DOHH2 (cell line): ENCODE data around the gene MEN1.

Experiments
- EZH2phosphoT487 ChIP-seq: fragments of 200-600 bp; sonication (generic); IDR thresholded peaks from 2 replicates; pipeline ENCODE4 v1.6.1; 2017; ENCODE audit warnings: borderline replicate concordance, mild to moderate bottlenecking, antibody characterized with exemption, low read length, moderate library complexity, mixed read lengths
- TF ChIP-seq, protein P1 (sequence below): fragments of 200-600 bp; sonication (generic); IDR thresholded peaks from one replicate; pipeline ENCODE4 v1.5.1; 2014; ENCODE audit warnings: antibody characterized with exemption, mild to moderate bottlenecking, low read depth, low read length; ENCODE audit not compliant: poor library complexity, severe bottlenecking

DNA sequence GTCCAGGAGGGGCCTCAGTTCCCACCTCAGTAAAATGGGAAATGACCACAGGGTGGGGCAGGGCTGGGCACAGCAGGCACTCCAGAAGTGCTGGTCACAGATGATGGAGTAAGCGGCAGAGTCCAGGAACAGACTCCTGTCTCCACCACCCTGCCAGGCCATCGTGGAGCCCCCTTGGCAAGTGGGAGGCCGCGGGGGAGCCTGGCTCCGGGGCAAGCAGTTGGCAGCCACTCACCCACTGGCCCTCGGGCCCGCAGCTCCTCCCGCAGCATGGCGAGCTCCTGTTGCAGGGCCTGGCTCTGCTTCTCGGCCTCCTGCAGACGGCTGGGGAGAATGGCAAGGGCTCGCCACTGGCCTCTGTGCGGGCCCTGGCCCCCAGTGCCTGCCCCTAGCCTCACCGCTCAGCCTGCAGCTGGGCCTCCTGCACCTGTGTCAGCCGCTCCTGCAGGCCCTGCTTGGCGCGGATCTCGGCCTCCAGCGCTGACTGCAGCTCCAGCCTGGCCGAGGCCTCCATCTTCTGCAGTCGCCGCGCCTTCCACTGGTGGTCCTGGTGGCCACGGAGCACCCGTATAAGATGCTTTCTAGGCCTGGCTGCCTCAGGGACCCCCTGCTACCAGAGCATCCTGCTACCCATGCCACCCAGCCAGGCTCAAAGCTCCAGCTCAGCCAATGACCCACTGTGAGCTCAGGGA lies 23.8 kb upstream of the MEN1 start:
- TF ChIP-seq, protein P1, sequence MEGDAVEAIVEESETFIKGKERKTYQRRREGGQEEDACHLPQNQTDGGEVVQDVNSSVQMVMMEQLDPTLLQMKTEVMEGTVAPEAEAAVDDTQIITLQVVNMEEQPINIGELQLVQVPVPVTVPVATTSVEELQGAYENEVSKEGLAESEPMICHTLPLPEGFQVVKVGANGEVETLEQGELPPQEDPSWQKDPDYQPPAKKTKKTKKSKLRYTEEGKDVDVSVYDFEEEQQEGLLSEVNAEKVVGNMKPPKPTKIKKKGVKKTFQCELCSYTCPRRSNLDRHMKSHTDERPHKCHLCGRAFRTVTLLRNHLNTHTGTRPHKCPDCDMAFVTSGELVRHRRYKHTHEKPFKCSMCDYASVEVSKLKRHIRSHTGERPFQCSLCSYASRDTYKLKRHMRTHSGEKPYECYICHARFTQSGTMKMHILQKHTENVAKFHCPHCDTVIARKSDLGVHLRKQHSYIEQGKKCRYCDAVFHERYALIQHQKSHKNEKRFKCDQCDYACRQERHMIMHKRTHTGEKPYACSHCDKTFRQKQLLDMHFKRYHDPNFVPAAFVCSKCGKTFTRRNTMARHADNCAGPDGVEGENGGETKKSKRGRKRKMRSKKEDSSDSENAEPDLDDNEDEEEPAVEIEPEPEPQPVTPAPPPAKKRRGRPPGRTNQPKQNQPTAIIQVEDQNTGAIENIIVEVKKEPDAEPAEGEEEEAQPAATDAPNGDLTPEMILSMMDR = no peak
- TF ChIP-seq EZH2phosphoT487 = no peak
